Ectodermal cell (in vitro differentiated cells): ENCODE data around the gene SOD1.

Experiments used
- H3K27ac ChIP-seq: 2 replicates; pipeline ENCODE4 v1.7.0; 2013; ENCODE audit warnings: mild to moderate bottlenecking, low read depth, low read length; ENCODE audit not compliant: insufficient read depth, poor library complexity, severe bottlenecking
- H3K27me3 ChIP-seq: 2 replicates; pipeline ENCODE4 v1.7.0; 2013; ENCODE audit warnings: mild to moderate bottlenecking, low read length; ENCODE audit not compliant: insufficient read depth, control insufficient read depth, poor library complexity, severe bottlenecking
- H3K36me3 ChIP-seq: one replicate; pipeline ENCODE4 v1.7.0; 2013; ENCODE audit warnings: low read length; ENCODE audit not compliant: control insufficient read depth, insufficient read depth
- H3K4me1 ChIP-seq: one replicate; pipeline ENCODE4 v1.7.0; 2013; ENCODE audit warnings: low read length; ENCODE audit not compliant: control insufficient read depth, insufficient read depth
- H3K4me3 ChIP-seq: 2 replicates; pipeline ENCODE4 v1.7.0; 2013; ENCODE audit warnings: low read depth, low read length, control low read depth; ENCODE audit not compliant: insufficient read depth
- H3K9me3 ChIP-seq: 2 replicates; pipeline ENCODE4 v1.7.0; 2013; ENCODE audit warnings: mild to moderate bottlenecking, low read length, moderate library complexity; ENCODE audit not compliant: control insufficient read depth
- WGBS, 2 experiments: methylation state at CpG; one replicate each; pipeline ENCODE4 v1.1.7; 2013; ENCODE audit warnings: missing lambda C conversion rate in 2 of 2; 5-methylcytosine and 5-hydroxymethylcytosine counted together

SOD1 gene

GRCh38 chr21:31698461-31698860, 39.0 kb downstream of the SOD1 start:
- Histone ChIP-seq H3K27me3 (no peaks in the 10 kb centered on the region), H3K27ac (no peak overlapping the region), H3K9me3 (no peaks in the 10 kb centered on the region), H3K36me3 (peaks cover 61% of the 10 kb centered on the region), H3K4me1 (no peaks in the 10 kb centered on the region), H3K4me3 (no peak overlapping the region)

- Histone ChIP-seq H3K36me3 (peaks cover 48% of the 10 kb centered on the region), H3K9me3 (no peaks in the 10 kb centered on the region), H3K27me3 (no peaks in the 10 kb centered on the region), H3K4me3 (no peak overlapping the region), H3K27ac (no peak overlapping the region), H3K4me1 (no peaks in the 10 kb centered on the region)
- 94 to 98% methylated on average over 3 of the region's 3 CpGs for WGBS, 2 experiments
Measured at GRCh38 chr21:31700040-31700439, 40.5 kb downstream of the SOD1 start.

- no peaks in the 10 kb centered on the region for H3K27me3 ChIP-seq
- H3K9me3 ChIP-seq = no peaks in the 10 kb centered on the region
- WGBS, 2 experiments = 76 to 84% methylated on average over 3 of the region's 3 CpGs
- H3K4me3 ChIP-seq = no peak overlapping the region
- no peaks in the 10 kb centered on the region for H3K4me1 ChIP-seq
- H3K27ac ChIP-seq = no peak overlapping the region
- H3K36me3 ChIP-seq = peaks cover 13% of the 10 kb centered on the region
Measured at GRCh38 chr21:31706562-31706961, 47.1 kb downstream of the SOD1 start.

- no peaks in the 10 kb centered on the region for H3K4me1 ChIP-seq
- no peak overlapping the region for H3K27ac ChIP-seq
- H3K4me3 ChIP-seq = no peak overlapping the region
- H3K36me3 ChIP-seq = peaks cover 5% of the 10 kb centered on the region
- no peaks in the 10 kb centered on the region for H3K27me3 ChIP-seq
- H3K9me3 ChIP-seq = no peaks in the 10 kb centered on the region
Measured at GRCh38 chr21:31707499-31707898, 48.0 kb downstream of the SOD1 start.

GRCh38 chr21:31708541-31708940, 49.0 kb downstream of the SOD1 start:
- Histone ChIP-seq H3K4me3 (no peak overlapping the region), H3K27ac (no peak overlapping the region)
- WGBS, 2 experiments = 88 to 89% methylated on average over 1 of the region's 1 CpG

GRCh38 chr21:31710586-31710985, 51.1 kb downstream of the SOD1 start:
- peaks cover 17% of the 10 kb centered on the region for H3K4me1 ChIP-seq
- no peak overlapping the region for H3K27ac ChIP-seq
- H3K4me3 ChIP-seq = no peak overlapping the region
- no peaks in the 10 kb centered on the region for H3K27me3 ChIP-seq
- no peaks in the 10 kb centered on the region for H3K36me3 ChIP-seq
- H3K9me3 ChIP-seq = no peaks in the 10 kb centered on the region
- WGBS, 2 experiments = 100% methylated on average over 1 of the region's 1 CpG

More at GRCh38 chr21:31708541-31708940, 49.0 kb downstream of the SOD1 start:
- Histone ChIP-seq H3K36me3 (peaks cover 2% of the 10 kb centered on the region), H3K9me3 (no peaks in the 10 kb centered on the region), H3K4me1 (no peaks in the 10 kb centered on the region), H3K27me3 (no peaks in the 10 kb centered on the region)

GRCh38 chr21:31711326-31711725, 51.8 kb downstream of the SOD1 start:
- Histone ChIP-seq H3K9me3 (no peaks in the 10 kb centered on the region), H3K36me3 (no peaks in the 10 kb centered on the region), H3K27ac (no peak overlapping the region), H3K4me3 (no peak overlapping the region), H3K27me3 (no peaks in the 10 kb centered on the region), H3K4me1 (peaks cover 17% of the 10 kb centered on the region)
- 100% methylated on average over 1 of the region's 1 CpG for WGBS, 2 experiments

- no peaks in the 10 kb centered on the region for H3K36me3 ChIP-seq
- H3K4me1 ChIP-seq = peaks cover 17% of the 10 kb centered on the region
- no peaks in the 10 kb centered on the region for H3K27me3 ChIP-seq
- 100% methylated on average over 1 of the region's 1 CpG for WGBS, 2 experiments
- no peak overlapping the region for H3K4me3 ChIP-seq
- no peak overlapping the region for H3K27ac ChIP-seq
- no peaks in the 10 kb centered on the region for H3K9me3 ChIP-seq
Measured at GRCh38 chr21:31711745-31712285, 52.3 kb downstream of the SOD1 start.

GRCh38 chr21:31713115-31713514, 53.6 kb downstream of the SOD1 start:
- Histone ChIP-seq H3K27ac (no peak overlapping the region), H3K9me3 (no peaks in the 10 kb centered on the region), H3K36me3 (no peaks in the 10 kb centered on the region), H3K4me3 (no peak overlapping the region), H3K4me1 (peaks cover 17% of the 10 kb centered on the region), H3K27me3 (no peaks in the 10 kb centered on the region)
- 82 to 100% methylated on average over 1 to 3 of the region's 3 CpGs for WGBS, 2 experiments

GRCh38 chr21:31713973-31714740, 54.7 kb downstream of the SOD1 start:
- 76 to 84% methylated on average over 3 to 4 of the region's 5 CpGs for WGBS, 2 experiments
- H3K27me3 ChIP-seq = no peaks in the 10 kb centered on the region
- H3K27ac ChIP-seq = no peak overlapping the region
- peaks cover 17% of the 10 kb centered on the region for H3K4me1 ChIP-seq
- no peak overlapping the region for H3K4me3 ChIP-seq
- H3K36me3 ChIP-seq = no peaks in the 10 kb centered on the region
- H3K9me3 ChIP-seq = no peaks in the 10 kb centered on the region
